NCI-H1930 (cell line): ENCODE measurements around the gene IL23R.

Source experiments
- DNase-seq, 2 experiments: peaks; one replicate each; lab custom pipeline; 2025; lab: John Stamatoyannopoulos, UW

IL23R gene

DNA sequence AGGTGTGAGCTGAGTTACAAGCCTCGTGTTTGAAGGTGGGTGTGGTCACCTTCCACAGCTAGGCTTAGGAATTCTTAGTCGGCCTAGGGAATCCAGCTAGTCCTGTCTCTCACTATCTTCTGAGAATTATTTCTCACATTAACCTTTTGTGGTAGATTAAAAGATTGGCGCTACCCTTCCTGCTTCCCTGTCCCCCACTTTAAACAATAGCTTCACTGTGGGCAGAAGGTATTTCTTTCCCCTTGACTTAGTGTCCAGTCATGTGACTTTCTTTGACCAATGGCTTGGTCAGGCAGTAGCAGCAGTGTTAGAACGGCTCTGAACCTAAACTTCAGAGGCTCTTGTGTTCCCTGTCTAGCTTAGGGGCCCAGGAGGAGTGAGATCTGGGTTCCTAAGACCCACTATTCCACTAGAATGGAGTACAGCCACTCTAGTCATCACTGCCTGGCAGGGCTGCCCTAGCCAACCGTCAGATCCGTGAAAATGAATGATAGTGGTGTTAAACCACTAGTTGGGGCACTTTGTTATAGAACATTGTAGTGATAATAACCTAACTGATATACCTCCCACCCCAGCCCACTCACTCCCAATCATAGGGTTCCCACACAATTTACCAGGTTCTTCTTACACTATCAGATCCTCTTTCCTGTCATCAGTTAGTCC lies 17.6 kb upstream of the IL23R start:
- DNase-seq = no peak

DNA sequence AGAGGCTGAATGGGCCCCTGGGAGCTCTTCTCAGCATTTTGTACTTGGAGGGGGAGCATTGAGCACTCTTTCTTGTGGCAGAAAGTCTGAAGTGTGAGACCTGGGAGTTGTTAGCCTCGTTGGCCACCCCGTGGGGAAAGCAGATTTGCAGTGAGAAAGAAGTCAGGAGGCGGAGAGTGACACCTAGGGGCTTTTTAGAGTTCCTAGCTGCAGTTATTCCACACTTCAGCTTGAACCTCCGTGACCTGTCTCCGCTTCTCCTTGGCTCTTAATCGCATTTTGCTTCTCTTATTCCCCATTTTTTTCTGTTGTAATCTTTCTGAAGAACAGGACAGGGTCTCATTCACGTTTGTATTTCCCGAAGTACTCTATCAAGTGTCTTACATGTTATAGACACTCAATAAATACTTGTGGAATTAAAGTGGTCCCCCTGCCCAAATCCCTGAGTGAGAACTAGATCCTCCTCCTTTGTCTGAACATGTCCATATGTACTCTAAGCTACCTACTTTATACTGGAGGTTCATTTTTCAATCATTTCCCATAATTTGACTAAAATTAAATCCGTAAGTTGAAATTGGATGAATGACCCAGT lies 17.0 kb upstream of the IL23R start:
- peak; percentile 29 to 49 for DNase-seq

- no peak for DNase-seq
These were observed 15.3 kb upstream of the IL23R start for GRCh38 chr1:67150931-67151330.

DNA sequence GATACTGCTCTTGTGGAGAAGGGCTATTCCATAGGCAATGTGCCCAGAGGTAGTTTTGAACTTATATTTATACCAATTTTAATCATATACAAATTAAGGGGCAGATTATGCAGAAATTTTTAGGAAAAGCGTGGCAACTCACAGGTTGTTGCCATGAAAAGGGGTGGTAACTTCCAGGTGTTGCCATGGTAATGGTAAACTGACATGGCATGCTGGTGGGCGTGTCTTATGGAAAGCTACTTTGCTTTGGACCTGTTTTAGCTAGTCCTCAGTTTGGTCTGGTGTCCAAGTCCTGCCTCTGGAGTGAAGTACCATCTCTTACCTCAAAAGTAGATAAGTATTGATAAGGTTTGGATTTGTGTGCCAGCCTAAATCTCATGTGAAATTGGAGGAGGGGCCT lies 7.9 kb upstream of the IL23R start:
- no peak for DNase-seq

DNA sequence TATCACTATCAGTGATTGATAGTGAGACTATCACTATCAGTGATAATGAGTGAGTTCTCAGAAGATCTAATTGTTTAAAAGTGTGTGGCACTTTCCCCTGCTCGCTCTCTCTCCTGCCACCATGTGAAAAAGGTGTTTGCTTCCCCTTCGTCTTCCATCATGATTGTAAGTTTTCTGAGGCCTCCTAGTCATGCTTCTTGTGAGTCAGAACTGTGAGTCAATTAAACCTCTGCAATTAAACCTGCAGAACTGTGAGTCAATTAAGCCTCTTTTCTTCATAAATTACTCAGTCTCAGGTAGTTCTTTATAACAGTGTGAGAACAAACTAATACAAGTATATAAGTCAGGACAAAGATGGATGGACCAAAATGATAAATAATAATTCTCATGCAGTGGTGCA lies 7.0 kb upstream of the IL23R start:
- no peak for DNase-seq

GRCh38 chr1:67162954-67163353 lies 3.3 kb upstream of the IL23R start:
- no peak for DNase-seq

GRCh38 chr1:67165468-67166041 lies 699 bp upstream of the IL23R start:
- no peak for DNase-seq

DNA sequence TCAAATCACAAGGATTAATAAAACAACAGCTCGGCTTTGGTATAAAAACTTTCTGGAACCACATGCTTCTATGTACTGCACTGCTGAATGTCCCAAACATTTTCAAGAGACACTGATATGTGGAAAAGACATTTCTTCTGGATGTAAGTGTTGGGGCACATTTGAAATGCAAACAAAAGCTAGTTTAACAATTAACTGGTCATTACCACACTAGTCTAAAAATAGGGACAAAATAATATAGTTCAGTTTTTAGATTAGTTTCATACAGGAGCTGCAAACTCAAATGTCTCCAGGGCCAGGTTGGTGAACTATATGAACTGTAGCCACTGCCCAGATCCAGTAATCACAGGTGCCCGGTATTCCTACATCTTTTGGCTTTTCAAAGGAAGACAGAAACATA lies 3.2 kb downstream of the IL23R start:
- DNase-seq = no peak

- no peak for DNase-seq
These were observed 3.7 kb downstream of the IL23R start for GRCh38 chr1:67169932-67170331.

DNA sequence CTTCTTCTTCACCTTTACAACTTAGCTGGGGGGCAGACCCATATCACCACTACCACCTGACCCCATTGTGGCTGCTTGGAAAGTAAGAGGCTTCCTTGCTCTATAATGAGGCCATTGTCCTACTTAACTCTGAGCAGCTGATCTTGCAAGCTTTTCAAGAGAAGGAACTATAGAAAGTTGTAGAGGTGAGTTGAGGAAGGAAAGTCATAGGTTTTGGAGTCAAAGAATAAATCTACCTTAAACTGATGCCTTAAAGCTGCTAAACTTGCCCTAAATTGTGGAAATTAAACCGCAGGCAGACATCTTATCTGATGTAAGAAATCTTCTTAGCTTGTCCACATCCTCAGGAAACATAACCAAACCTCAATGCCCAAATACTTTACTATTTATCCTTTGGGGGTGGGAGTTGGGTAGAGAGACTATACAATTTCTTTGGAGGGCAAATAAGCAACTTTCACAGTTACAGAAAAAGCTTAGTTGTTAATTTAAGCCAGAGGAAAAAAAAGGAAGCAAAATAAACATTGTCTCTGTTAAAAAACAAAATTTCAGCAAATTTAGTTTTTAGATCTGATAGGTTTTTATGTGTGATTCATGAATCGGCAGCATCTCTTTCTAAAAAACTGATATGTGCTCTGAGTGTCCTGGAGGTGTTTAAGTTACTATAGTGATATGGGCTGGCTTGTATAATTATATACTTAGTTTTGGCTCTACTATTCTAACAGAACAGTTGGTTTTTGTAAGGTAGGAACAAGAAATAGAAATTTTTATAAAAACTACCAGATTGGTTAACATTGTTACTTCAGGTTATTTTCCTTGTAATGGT lies 4.7 kb downstream of the IL23R start:
- no peak for DNase-seq

GRCh38 chr1:67171574-67171955 lies 5.3 kb downstream of the IL23R start:
- no peak for DNase-seq

DNA sequence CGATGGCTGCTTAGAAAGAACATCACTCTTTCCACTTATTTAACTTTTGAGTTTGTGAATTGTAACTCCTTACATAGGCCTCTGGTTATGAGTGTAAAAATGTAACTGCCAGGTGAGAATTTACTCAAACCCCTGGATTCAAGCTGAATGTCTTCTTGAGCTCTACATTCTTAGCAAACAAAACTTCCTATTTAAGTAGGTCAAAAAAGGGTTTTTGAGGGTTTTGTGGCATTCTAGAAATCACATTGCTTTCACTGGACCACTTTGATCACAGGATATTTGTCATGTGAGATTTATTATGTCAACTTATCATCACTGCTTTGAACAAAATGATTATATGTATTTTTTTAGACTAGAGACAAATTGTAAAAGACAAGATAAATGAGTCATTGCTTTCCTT lies 5.7 kb downstream of the IL23R start:
- no peak for DNase-seq

DNA sequence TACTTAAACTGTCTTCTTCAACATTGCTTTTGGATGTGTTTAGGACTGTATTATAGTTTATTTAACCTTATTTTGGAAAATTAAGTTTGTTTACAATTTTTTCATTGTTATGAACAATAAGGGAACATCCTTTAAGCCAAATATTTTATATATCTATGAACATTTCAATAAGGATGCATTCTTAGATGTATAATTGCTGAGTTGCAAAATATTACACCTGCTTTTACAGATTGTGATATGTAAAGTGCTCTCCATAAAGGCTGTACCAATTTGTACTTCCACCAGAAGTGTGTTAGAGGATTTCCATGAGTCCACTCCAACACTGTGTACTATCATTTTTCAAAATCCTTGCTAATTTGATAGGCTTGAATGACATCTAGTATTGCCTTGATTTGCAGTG lies 7.7 kb downstream of the IL23R start:
- no peak for DNase-seq

DNA sequence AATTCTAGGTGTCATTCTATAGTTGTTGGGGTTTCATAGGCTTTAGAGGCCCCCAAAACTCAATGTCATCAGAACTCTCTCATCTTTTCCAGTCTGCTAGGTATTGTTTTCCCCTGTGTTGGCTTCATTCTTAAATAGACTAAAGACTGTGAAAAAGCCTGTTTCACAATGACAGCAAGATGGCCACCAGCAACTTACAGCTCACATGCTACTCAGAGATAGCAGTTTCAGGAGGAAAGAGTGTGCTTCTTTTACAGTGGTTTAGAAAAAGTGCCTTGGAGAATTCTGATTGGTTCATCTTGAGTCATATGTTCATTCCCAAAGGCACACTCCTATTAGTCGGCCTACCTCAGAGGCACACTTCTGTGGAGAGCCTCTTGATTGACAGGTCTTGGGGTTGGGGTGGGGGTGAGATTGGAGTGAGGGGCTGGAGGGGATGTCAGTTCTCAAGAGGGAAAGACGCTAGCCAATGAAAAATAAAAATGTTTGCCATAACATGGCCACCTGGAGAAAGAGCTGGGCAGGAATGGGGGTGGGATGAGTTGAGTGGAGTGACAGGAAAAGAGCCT lies 8.5 kb downstream of the IL23R start:
- DNase-seq = no peak

- DNase-seq = no peak
These were observed 9.4 kb downstream of the IL23R start for GRCh38 chr1:67175530-67176087.

- no peak for DNase-seq
These were observed 18.7 kb downstream of the IL23R start for GRCh38 chr1:67184838-67185421.

DNA sequence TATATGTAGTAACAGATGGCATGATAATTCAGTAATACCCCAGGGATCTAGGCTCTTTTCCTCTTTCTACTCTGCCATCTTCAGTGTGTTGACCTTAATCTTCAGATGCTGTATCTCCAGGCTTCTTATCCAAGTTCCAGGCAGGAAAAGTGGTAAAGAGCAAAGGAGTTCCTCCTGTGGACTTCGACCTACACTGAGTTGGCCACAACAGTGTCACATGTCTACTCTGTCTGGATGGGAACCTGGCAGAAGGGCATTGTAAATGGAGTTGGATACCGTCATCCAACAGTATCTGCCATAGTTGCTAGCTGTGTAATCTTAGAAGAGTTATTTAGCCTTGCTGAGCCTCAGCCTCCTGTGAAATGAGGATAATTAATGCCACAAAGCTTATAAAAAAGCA lies 21.9 kb downstream of the IL23R start:
- no peak for DNase-seq

GRCh38 chr1:67189953-67190352 lies 23.7 kb downstream of the IL23R start:
- DNase-seq = no peak

DNA sequence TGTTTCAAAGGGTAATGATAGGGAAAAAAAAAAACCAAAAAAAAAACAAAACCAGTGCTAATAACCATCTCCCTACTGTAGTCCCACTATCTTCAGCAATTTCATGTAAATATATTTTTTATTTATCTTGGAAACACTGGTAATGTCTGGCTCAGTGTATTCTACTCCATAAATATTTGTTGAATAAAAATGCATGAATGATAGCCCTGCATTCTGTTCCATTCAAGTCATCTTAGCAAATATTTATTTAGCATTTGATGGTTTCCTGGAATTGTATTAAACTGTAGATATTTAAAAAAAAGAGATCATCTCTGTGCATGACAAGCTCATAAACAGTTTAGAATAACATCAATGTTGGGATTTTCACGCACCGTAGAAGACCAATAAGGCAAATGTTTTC lies 24.2 kb downstream of the IL23R start:
- DNase-seq = no peak

GRCh38 chr1:67190942-67191341 lies 24.7 kb downstream of the IL23R start:
- DNase-seq = no peak

DNA sequence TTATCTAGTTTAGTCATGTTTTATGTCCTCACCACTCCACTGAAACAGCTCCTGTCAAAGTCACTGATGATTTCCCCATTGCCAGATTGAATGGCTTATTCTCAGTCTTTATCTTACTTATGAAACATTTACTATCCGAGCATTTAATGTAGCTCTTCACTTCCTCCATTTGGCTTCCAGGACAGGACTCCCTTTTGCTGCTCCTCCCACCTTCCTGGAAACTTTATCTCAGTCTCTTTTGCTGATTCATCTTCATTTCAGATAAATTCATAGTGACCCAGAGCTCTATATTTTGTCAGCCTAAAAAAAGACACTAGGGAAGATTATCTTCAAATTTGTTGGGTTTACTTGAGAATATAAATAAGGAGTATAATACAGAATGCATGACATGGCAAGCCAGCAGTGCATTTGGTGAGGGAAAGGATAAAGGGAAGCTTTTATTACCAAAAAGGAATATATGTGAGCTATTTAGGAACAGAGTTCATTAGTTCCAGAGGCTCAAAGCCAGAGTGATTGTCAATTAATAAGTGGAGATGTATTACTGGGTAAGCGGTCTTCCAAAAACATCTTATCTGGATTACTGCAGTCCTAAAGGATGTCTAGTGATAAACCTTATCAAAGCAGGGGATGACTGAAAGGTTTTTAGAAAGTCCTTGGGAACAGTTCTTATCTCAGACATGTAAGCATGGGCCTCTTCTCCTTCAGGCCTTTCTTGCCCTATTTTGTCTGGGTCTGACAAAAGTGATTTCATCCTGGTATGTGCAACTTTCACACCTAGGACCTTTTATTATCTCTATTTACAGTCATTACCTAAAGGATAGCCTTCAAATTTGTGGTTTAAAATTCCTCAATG lies 25.6 kb downstream of the IL23R start:
- DNase-seq = no peak
